Vagina (tissue), 2 donors: ENCODE measurements around the gene CATSPERE. TPM values are rescaled to one million over a fixed set of nuclear protein-coding genes. Genes with fewer than 3 reads are reported as not detected.

Source experiments
- DNase-seq, 2 donors: peaks; one replicate each; pipeline ENCODE4 v3.0.0-alpha.2; 2017; ENCODE audit errors: extremely low spot score in 2 of 2
- H3K27ac ChIP-seq: fragments of 200-600 bp; sonication (generic); one replicate; pipeline ENCODE4 v1.5.1; 2019
- H3K27me3 ChIP-seq: fragments of 200-600 bp; sonication (generic); one replicate; pipeline ENCODE4 v1.5.1; 2019
- H3K36me3 ChIP-seq, 2 donors: fragments of 200-600 bp; sonication (generic); one replicate each; pipeline ENCODE4 v1.5.1; 2017 to 2019
- H3K4me1 ChIP-seq: fragments of 200-600 bp; sonication (generic); one replicate; pipeline ENCODE4 v1.5.1; 2019
- H3K4me3 ChIP-seq, 2 donors: fragments of 200-600 bp; sonication (generic); 1 replicate in 1 of 2; 2 replicates in 1 of 2; pipeline ENCODE4 v1.5.1; 2016 to 2019
- H3K9me3 ChIP-seq: fragments of 200-600 bp; sonication (generic); one replicate; pipeline ENCODE4 v1.5.1; 2019
- CTCF ChIP-seq, 3 experiments: fragments of 450-650 bp in 2 of 3; fragments of 200-600 bp in 1 of 3; sonication (generic) in 1 of 3; IDR thresholded peaks; one replicate each; pipeline ENCODE4 v1.5.1; 2017 to 2019; ENCODE audit warnings: antibody characterized with exemption in 3 of 3, mild to moderate bottlenecking in 2 of 3, moderate library complexity in 2 of 3
- POLR2A ChIP-seq, 2 donors: fragments of 450-650 bp; IDR thresholded peaks; one replicate each; pipeline ENCODE4 v1.6.1; 2017; ENCODE audit warnings: antibody characterized with exemption in 2 of 2, mild to moderate bottlenecking in 2 of 2, moderate library complexity in 2 of 2
- POLR2AphosphoS5 ChIP-seq, 2 donors: sonication (generic); formaldehyde crosslinking; IDR thresholded peaks; one replicate each; pipeline ENCODE4 v1.9.0; 2017; ENCODE audit warnings: antibody characterized with exemption in 2 of 2, mild to moderate bottlenecking in 2 of 2, low read depth in 1 of 2; ENCODE audit not compliant: insufficient read depth in 1 of 2
- intact Hi-C: fragments of 100-400 bp; cut with DNase I; formaldehyde crosslinking; loops from one replicate; pipeline ENCODE4 v1.15.1; 2023
- total RNA-seq: library from RNA; depleted of rRNA; stranded (reverse); fragments of >200 nt; gene quantifications from one replicate; pipeline ENCODE4 v1.2.3, GENCODE V29; 2016

The CATSPERE gene
- total RNA-seq, 1 donor from 2014 or later, result 0.98 TPM

- Histone ChIP-seq H3K36me3 (no peaks in the 10 kb centered on the region), H3K9me3 (no peaks in the 10 kb centered on the region), H3K4me1 (peaks cover 32% of the 10 kb centered on the region), H3K4me3 (peak overlapping the region; percentile 79 to 99), H3K27me3 (no peaks in the 10 kb centered on the region), H3K27ac (peak overlapping the region; percentile 94)
- intact Hi-C loops, result loop anchor here (5.0 kb wide), 1 partner anchor 405 kb away; no protein-coding TSS in a partner anchor
- DNase-seq, result peak; percentile 98 to 99
- peak in 1 of 2 donors; percentile 83 for TF ChIP-seq POLR2AphosphoS5 (IDR thresholded peaks at IDR 0.05; ENCODE audit: insufficient read depth in 1 of 2, low read depth in 1 of 2)
- TF ChIP-seq CTCF (IDR thresholded peaks at IDR 0.05), result peak; percentile 4 to 60 (median 19)
- TF ChIP-seq POLR2A (IDR thresholded peaks at IDR 0.05), result no peak
Measured at GRCh38 chr1:244451951-244452795, 8.9 kb upstream of the CATSPERE start.

DNA sequence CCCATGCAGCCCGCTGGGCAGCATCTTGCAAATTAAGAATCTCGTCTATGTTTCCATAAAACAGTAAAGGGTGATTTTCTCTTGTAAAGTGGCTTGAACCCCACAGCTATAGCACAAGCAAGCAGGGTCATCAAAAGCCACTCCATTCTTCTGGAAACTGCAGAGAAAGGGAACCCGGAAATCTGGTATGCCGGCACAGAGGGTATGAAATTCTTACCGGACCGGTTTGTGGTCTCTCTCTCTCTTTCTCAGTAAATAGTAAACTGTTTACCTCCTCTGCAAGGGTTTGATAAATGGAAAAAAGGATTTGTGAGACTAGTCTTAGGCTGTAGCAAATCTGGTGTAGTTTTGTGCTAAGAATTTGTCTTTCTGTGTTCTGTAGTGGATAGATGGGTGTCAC, 6.7 kb upstream of the CATSPERE start:
- no peaks in the 10 kb centered on the region for H3K27me3 ChIP-seq
- TF ChIP-seq CTCF (IDR thresholded peaks at IDR 0.05), result no peak
- TF ChIP-seq POLR2A (IDR thresholded peaks at IDR 0.05), result no peak
- TF ChIP-seq POLR2AphosphoS5 (IDR thresholded peaks at IDR 0.05; ENCODE audit: insufficient read depth in 1 of 2, low read depth in 1 of 2), result no peak
- no peak for DNase-seq
- peaks cover 17% of the 10 kb centered on the region for H3K4me1 ChIP-seq
- no peak overlapping the region for H3K4me3 ChIP-seq
- H3K27ac ChIP-seq, result no peak overlapping the region
- H3K9me3 ChIP-seq, result no peaks in the 10 kb centered on the region
- no peaks in the 10 kb centered on the region for H3K36me3 ChIP-seq
- intact Hi-C loops, result loop anchor here (5.0 kb wide), 1 partner anchor 407 kb away; no protein-coding TSS in a partner anchor

DNA sequence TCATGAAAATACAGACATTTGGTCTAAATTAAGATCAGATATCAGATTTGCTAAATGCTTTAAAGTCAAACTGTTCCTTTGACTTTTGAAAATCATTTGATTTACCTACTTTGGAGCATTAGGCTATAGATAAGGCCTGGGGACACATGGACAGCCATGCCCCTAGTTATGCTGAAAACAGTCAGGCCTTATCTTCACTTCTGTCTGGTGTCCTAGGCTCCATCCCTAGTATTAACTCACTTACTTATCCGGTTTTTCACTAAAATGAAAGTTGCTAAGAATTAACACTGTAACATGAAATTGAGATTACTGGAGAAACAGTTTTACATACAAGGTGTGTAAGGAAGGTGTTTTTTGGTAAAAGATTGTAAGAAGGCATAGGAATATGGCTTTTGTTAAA, 4.5 kb upstream of the CATSPERE start:
- no peaks in the 10 kb centered on the region for H3K36me3 ChIP-seq
- intact Hi-C loops, result loop anchor here (5.0 kb wide), 1 partner anchor 201 kb away; no protein-coding TSS in a partner anchor
- TF ChIP-seq CTCF (IDR thresholded peaks at IDR 0.05) (no peak), POLR2A (IDR thresholded peaks at IDR 0.05) (no peak), POLR2AphosphoS5 (IDR thresholded peaks at IDR 0.05; ENCODE audit: insufficient read depth in 1 of 2, low read depth in 1 of 2) (no peak)
- DNase-seq, result no peak
- H3K4me3 ChIP-seq, result no peak overlapping the region
- no peaks in the 10 kb centered on the region for H3K27me3 ChIP-seq
- H3K27ac ChIP-seq, result no peak overlapping the region
- H3K9me3 ChIP-seq, result no peaks in the 10 kb centered on the region
- H3K4me1 ChIP-seq, result peaks cover 13% of the 10 kb centered on the region

DNA sequence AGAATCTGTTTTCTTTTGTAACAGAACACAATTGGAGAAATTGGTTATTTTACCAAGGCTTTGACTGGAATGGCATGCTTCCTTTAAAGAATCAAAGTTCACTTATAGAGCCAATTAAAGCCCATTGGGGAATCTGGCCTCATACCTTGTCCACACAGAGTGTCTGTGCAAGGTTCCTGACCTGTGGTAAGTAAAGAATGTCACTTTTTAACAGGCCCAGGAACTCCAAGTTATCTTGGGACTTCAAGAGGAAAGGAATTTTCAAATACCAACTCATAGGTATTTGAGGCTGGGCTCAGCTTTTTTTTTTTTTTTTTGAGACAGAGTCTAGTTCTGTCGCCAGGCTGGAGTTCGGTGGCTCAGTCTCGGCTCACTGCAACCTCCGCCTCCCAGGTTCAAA, 2.3 kb upstream of the CATSPERE start:
- Histone ChIP-seq H3K27me3 (no peaks in the 10 kb centered on the region), H3K9me3 (no peaks in the 10 kb centered on the region), H3K27ac (no peak overlapping the region), H3K4me3 (no peak overlapping the region), H3K36me3 (no peaks in the 10 kb centered on the region), H3K4me1 (peaks cover 8% of the 10 kb centered on the region)
- TF ChIP-seq POLR2A (IDR thresholded peaks at IDR 0.05), result no peak
- TF ChIP-seq POLR2AphosphoS5 (IDR thresholded peaks at IDR 0.05; ENCODE audit: insufficient read depth in 1 of 2, low read depth in 1 of 2), result no peak
- TF ChIP-seq CTCF (IDR thresholded peaks at IDR 0.05), result no peak
- no peak for DNase-seq
- intact Hi-C loops, result loop anchor here (5.0 kb wide), 1 partner anchor 199 kb away; no protein-coding TSS in a partner anchor

GRCh38 chr1:244460197-244460596, 876 bp upstream of the CATSPERE start:
- Histone ChIP-seq H3K4me3 (no peak overlapping the region), H3K9me3 (no peaks in the 10 kb centered on the region), H3K27ac (no peak overlapping the region), H3K36me3 (no peaks in the 10 kb centered on the region), H3K27me3 (no peaks in the 10 kb centered on the region), H3K4me1 (peaks cover 8% of the 10 kb centered on the region)
- DNase-seq, result no peak
- intact Hi-C loops, result no loop called here
- TF ChIP-seq POLR2A (IDR thresholded peaks at IDR 0.05) (no peak), CTCF (IDR thresholded peaks at IDR 0.05) (no peak), POLR2AphosphoS5 (IDR thresholded peaks at IDR 0.05; ENCODE audit: insufficient read depth in 1 of 2, low read depth in 1 of 2) (no peak)
